Subcutaneous adipose tissue (tissue), 4 donors: ENCODE measurements around the gene ERCC6L. TPM values are rescaled to one million over a fixed set of nuclear protein-coding genes. Genes with fewer than 3 reads are reported as not detected.

Experiments
- CTCF ChIP-seq: fragments of 450-650 bp; IDR thresholded peaks from one replicate; pipeline ENCODE4 v1.5.1; 2016; ENCODE audit warnings: low read depth, mild to moderate bottlenecking, control low read depth, antibody characterized with exemption, moderate library complexity
- total RNA-seq, 4 donors: library from RNA; depleted of rRNA; stranded (reverse); fragments of >200 nt; gene quantifications; one replicate each; pipeline ENCODE4 v1.1.0, GENCODE V29; 2016

Gene ERCC6L
- total RNA-seq, 4 donors from 2014 or later = 0.22 to 0.51 TPM; not detected in 2

GRCh38 chrX:72260448-72260847 lies 21.6 kb upstream of the ERCC6L start:
- TF ChIP-seq CTCF = no peak

GRCh38 chrX:72258174-72258573 lies 19.3 kb upstream of the ERCC6L start:
- no peak for TF ChIP-seq CTCF

- TF ChIP-seq CTCF = no peak
Measured at GRCh38 chrX:72255864-72256263, 17.0 kb upstream of the ERCC6L start.

- no peak for TF ChIP-seq CTCF
Measured at GRCh38 chrX:72255445-72255844, 16.6 kb upstream of the ERCC6L start.

GRCh38 chrX:72254816-72255215 lies 16.0 kb upstream of the ERCC6L start:
- TF ChIP-seq CTCF = no peak

GRCh38 chrX:72253686-72254085 lies 14.9 kb upstream of the ERCC6L start:
- no peak for TF ChIP-seq CTCF

- TF ChIP-seq CTCF = no peak
Measured at GRCh38 chrX:72247206-72247942, 8.5 kb upstream of the ERCC6L start.
